ENCODE data around the gene PCSK6.

Gene PCSK6

GRCh38 chr15:101264911-101265641 is 224.4 kb downstream of the PCSK6 start:
- no peak for DNase-seq

- no peak for DNase-seq
These were observed 225.5 kb downstream of the PCSK6 start for GRCh38 chr15:101264011-101264410.

- no peak for DNase-seq
These were observed 227.0 kb downstream of the PCSK6 start for GRCh38 chr15:101262551-101262950.

GRCh38 chr15:101258238-101259144 is 231.0 kb downstream of the PCSK6 start:
- DNase-seq, result peak in 2 of 4 experiments; percentile 3 to 14

- DNase-seq, result no peak
These were observed 232.8 kb downstream of the PCSK6 start for GRCh38 chr15:101256757-101257156.

GRCh38 chr15:101255615-101256241 is 233.8 kb downstream of the PCSK6 start:
- DNase-seq, result no peak

GRCh38 chr15:101255051-101255395 is 234.5 kb downstream of the PCSK6 start:
- no peak for DNase-seq

GRCh38 chr15:101254157-101255050 is 235.1 kb downstream of the PCSK6 start:
- no peak for DNase-seq
